ENCODE data around the gene ZNF425. TPM values are rescaled to one million over a fixed set of nuclear protein-coding genes. Genes with fewer than 3 reads are reported as not detected.

ZNF425 gene
- total and polyA plus RNA-seq, 7 experiments from 2014 or later, result 0.26 to 4.9 (median 1.0) TPM

DNA sequence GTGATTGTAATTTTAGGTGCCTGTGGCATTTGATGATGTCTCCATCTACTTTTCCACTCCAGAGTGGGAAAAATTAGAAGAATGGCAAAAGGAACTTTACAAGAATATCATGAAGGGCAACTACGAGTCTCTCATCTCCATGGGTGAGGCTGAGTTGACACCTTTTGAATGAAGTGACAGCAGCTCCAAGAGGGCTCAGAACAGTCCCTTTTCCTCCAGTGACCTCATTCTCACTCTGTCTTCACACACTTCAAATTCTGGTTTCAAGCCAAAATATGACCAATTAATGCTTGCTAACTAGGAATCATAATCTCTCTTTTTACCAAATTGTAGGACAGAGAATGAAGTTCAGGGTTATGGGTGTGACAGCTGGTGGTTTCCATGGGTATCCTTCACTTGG is 40.0 kb upstream of the ZNF425 start:
- ChIA-PET POLR2A (interaction anchor here (1.1 kb wide), 1 partner anchor 19 kb away, joined by 3 read pairs; the partner anchor contains the start of gene ZNF398), CTCF (interaction anchor here (0.6 kb wide), 1 partner anchor 224 kb away, joined by 3 read pairs; no protein-coding TSS in a partner anchor)
- H3K36me3 ChIP-seq (ENCODE audit: control insufficient read depth in 2 of 3, insufficient read depth in 3 of 3, low read length in 3 of 3), result peaks cover 0 to 57% (median 20%) of the 10 kb centered on the region in 3 experiments
- H3K4me3 ChIP-seq (ENCODE audit: low read length), result no peak overlapping the region
- Mint-ChIP-seq H3K4me3 (no peak overlapping the region), H3K9me3 (no peaks in the 10 kb centered on the region), H3K27ac (peak overlapping the region in 3 of 9 donors; percentile 15 to 29 (median 25)), H3K36me3 (peaks cover 0 to 23% (median 11%) of the 10 kb centered on the region in 5 donors), H3K4me1 (peaks cover 0 to 12% (median 4%) of the 10 kb centered on the region in 7 donors), H3K27me3 (no peaks in the 10 kb centered on the region)
- no peaks in the 10 kb centered on the region for H3K9me3 ChIP-seq (ENCODE audit: control insufficient read depth in 2 of 3, low read length in 3 of 3)
- ATAC-seq (no peak), DNase-seq (no peak)
- no peaks in the 10 kb centered on the region for H3K27me3 ChIP-seq (ENCODE audit: control insufficient read depth in 2 of 2, insufficient read depth in 2 of 2, low read length in 2 of 2)
- H3K4me1 ChIP-seq (ENCODE audit: control insufficient read depth in 2 of 2, insufficient read depth in 2 of 2, low read length in 2 of 2), result no peaks in the 10 kb centered on the region
- no peak overlapping the region for H3K27ac ChIP-seq (ENCODE audit: low read depth, low read length)
- intact Hi-C loops (cut with micrococcal nuclease), result no loop called here

DNA sequence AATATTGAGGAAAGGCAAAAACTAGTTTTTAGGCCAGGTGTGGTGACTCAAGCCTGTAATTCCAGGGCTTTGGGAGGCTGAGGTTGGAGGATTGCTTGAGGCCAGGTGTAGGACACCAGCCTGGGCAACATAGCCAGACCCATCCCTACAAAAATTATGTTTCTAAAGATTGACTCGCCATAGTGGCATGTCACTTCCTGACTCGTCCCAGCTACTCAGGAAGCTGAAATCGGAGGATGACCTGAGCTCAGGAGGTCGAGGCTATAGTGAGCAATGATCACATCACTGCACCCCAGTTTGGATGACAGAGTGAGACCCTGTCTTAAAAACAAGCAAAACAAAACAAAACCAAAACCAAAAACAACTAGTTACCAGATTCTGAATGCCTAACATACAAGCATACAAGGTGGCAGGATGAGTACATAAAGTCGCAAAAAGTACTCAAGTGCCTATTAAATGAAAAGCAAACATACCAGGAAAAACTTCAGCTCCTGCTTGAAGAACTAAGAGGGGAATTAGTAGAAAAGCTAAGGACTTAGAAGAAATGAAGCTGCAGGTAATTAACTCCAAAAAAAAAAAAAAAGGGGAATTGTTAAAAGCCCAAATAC is 35.2 kb upstream of the ZNF425 start:
- Mint-ChIP-seq H3K27ac (peak overlapping the region in 5 of 9 donors; percentile 43 to 71 (median 66)), H3K9me3 (no peaks in the 10 kb centered on the region), H3K36me3 (peaks cover 4 to 23% (median 15%) of the 10 kb centered on the region in 5 donors), H3K4me1 (peaks cover 7 to 24% (median 17%) of the 10 kb centered on the region in 7 donors), H3K27me3 (no peaks in the 10 kb centered on the region), H3K4me3 (no peak overlapping the region)
- H3K9me3 ChIP-seq (ENCODE audit: control insufficient read depth in 2 of 3, low read length in 3 of 3), result no peaks in the 10 kb centered on the region
- ATAC-seq (no peak), DNase-seq (no peak)
- H3K27ac ChIP-seq (ENCODE audit: low read depth, low read length), result no peak overlapping the region
- CTCF ChIA-PET, result no interaction called here
- no peaks in the 10 kb centered on the region for H3K27me3 ChIP-seq (ENCODE audit: control insufficient read depth in 2 of 2, insufficient read depth in 2 of 2, low read length in 2 of 2)
- H3K36me3 ChIP-seq (ENCODE audit: control insufficient read depth in 2 of 3, insufficient read depth in 3 of 3, low read length in 3 of 3), result peaks cover 0 to 38% (median 10%) of the 10 kb centered on the region in 3 experiments
- POLR2A ChIA-PET, result no interaction called here
- intact Hi-C loops (cut with micrococcal nuclease), result no loop called here
- H3K4me3 ChIP-seq (ENCODE audit: low read length), result no peak overlapping the region
- H3K4me1 ChIP-seq (ENCODE audit: control insufficient read depth in 2 of 2, insufficient read depth in 2 of 2, low read length in 2 of 2), result no peaks in the 10 kb centered on the region

DNA sequence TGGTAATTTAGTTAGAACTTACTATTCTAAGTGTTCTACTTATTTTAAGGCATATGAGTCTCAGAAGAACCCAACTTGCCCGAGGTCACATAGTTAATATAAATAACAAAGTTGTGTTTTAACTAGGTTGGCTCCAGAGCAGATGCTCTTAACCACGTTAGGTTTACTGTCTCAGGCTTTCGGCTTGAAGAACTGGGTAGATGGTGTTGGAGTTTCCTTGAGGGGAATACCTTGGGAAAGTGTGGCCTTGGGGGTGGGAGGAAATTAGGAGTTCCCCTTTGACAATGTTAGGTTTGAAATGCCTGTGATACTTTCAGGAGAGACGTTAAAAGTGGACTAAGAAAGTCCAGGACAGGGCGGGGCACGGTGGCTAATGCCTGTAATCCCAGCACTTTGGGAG is 30.8 kb upstream of the ZNF425 start:
- H3K27me3 Mint-ChIP-seq, result no peaks in the 10 kb centered on the region
- intact Hi-C loops (cut with micrococcal nuclease), result no loop called here
- DNase-seq (no peak), ATAC-seq (no peak)
- peaks cover 12 to 33% (median 27%) of the 10 kb centered on the region in 5 donors for H3K36me3 Mint-ChIP-seq
- H3K4me3 ChIP-seq (ENCODE audit: low read length), result no peak overlapping the region
- no peaks in the 10 kb centered on the region for H3K4me1 ChIP-seq (ENCODE audit: control insufficient read depth in 2 of 2, insufficient read depth in 2 of 2, low read length in 2 of 2)
- CTCF ChIA-PET, result no interaction called here
- H3K9me3 Mint-ChIP-seq, result no peaks in the 10 kb centered on the region
- H3K27ac ChIP-seq (ENCODE audit: low read depth, low read length), result no peak overlapping the region
- POLR2A ChIA-PET, result no interaction called here
- no peak overlapping the region for H3K4me3 Mint-ChIP-seq
- H3K9me3 ChIP-seq (ENCODE audit: control insufficient read depth in 2 of 3, low read length in 3 of 3), result no peaks in the 10 kb centered on the region
- peaks cover 15 to 42% (median 30%) of the 10 kb centered on the region in 7 donors for H3K4me1 Mint-ChIP-seq
- H3K27ac Mint-ChIP-seq, result peak overlapping the region in 1 of 9 donors; percentile 33
- H3K36me3 ChIP-seq (ENCODE audit: control insufficient read depth in 2 of 3, insufficient read depth in 3 of 3, low read length in 3 of 3), result peaks cover 0 to 41% (median 5%) of the 10 kb centered on the region in 3 experiments
- H3K27me3 ChIP-seq (ENCODE audit: control insufficient read depth in 2 of 2, insufficient read depth in 2 of 2, low read length in 2 of 2), result no peaks in the 10 kb centered on the region

GRCh38 chr7:149154056-149154455 is 27.9 kb upstream of the ZNF425 start:
- Mint-ChIP-seq H3K4me1 (peaks cover 16 to 49% (median 36%) of the 10 kb centered on the region in 7 donors), H3K4me3 (no peak overlapping the region), H3K9me3 (no peaks in the 10 kb centered on the region), H3K36me3 (peaks cover 12 to 36% (median 32%) of the 10 kb centered on the region in 5 donors), H3K27me3 (no peaks in the 10 kb centered on the region), H3K27ac (no peak overlapping the region)
- Histone ChIP-seq H3K4me3 (ENCODE audit: low read length) (no peak overlapping the region), H3K9me3 (ENCODE audit: control insufficient read depth in 2 of 3, low read length in 3 of 3) (no peaks in the 10 kb centered on the region), H3K27me3 (ENCODE audit: control insufficient read depth in 2 of 2, insufficient read depth in 2 of 2, low read length in 2 of 2) (no peaks in the 10 kb centered on the region), H3K36me3 (ENCODE audit: control insufficient read depth in 2 of 3, insufficient read depth in 3 of 3, low read length in 3 of 3) (peaks cover 0 to 36% (median 5%) of the 10 kb centered on the region in 3 experiments), H3K27ac (ENCODE audit: low read depth, low read length) (no peak overlapping the region), H3K4me1 (ENCODE audit: control insufficient read depth in 2 of 2, insufficient read depth in 2 of 2, low read length in 2 of 2) (peaks cover 0 to 4% of the 10 kb centered on the region in 2 donors)
- ChIA-PET CTCF (interaction anchor here (1.0 kb wide), 1 partner anchor 28 kb away, joined by 3 read pairs; the partner anchor contains the start of gene ZNF425), POLR2A (interaction anchor here (0.8 kb wide), 1 partner anchor 28 kb away, joined by 4 read pairs; the partner anchor contains the start of gene ZNF425)
- ATAC-seq (no peak), DNase-seq (no peak)
- intact Hi-C loops (cut with micrococcal nuclease), result no loop called here

DNA sequence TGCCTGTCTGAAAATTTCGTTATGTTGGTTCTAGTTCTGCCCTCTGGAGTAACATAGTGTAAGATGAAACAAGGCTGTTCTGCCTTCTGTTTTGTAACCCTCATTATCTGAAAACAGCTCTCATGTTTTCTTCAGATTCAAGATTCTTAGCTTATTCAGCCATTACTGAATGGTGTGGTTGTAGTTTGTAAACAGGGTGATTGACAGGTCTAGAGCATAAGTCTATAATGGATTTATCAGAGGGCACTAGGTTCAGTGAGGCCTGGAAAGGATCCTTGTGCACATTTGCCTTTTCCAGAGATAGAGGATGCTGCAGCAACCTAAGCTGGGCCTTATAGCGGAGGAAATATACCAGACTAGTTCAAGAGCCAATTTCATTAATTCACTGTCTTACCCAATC is 27.2 kb upstream of the ZNF425 start:
- H3K4me1 ChIP-seq (ENCODE audit: control insufficient read depth in 2 of 2, insufficient read depth in 2 of 2, low read length in 2 of 2), result peaks cover 5 to 6% of the 10 kb centered on the region in 2 donors
- peaks cover 12 to 35% (median 31%) of the 10 kb centered on the region in 5 donors for H3K36me3 Mint-ChIP-seq
- peak overlapping the region in 1 of 9 donors; percentile 8 for H3K27ac Mint-ChIP-seq
- peaks cover 0 to 35% (median 5%) of the 10 kb centered on the region in 3 experiments for H3K36me3 ChIP-seq (ENCODE audit: control insufficient read depth in 2 of 3, insufficient read depth in 3 of 3, low read length in 3 of 3)
- no peaks in the 10 kb centered on the region for H3K9me3 Mint-ChIP-seq
- H3K4me3 Mint-ChIP-seq, result no peak overlapping the region
- ATAC-seq (no peak), DNase-seq (no peak)
- intact Hi-C loops (cut with micrococcal nuclease), result no loop called here
- peaks cover 22 to 55% (median 40%) of the 10 kb centered on the region in 7 donors for H3K4me1 Mint-ChIP-seq
- ChIA-PET CTCF (interaction anchor here (1.0 kb wide), 1 partner anchor 27 kb away, joined by 3 read pairs; the partner anchor contains the start of gene ZNF425), POLR2A (interaction anchor here (0.8 kb wide), 1 partner anchor 27 kb away, joined by 4 read pairs; the partner anchor contains the start of gene ZNF425)
- H3K27ac ChIP-seq (ENCODE audit: low read depth, low read length), result no peak overlapping the region
- H3K9me3 ChIP-seq (ENCODE audit: control insufficient read depth in 2 of 3, low read length in 3 of 3), result no peaks in the 10 kb centered on the region
- H3K27me3 ChIP-seq (ENCODE audit: control insufficient read depth in 2 of 2, insufficient read depth in 2 of 2, low read length in 2 of 2), result no peaks in the 10 kb centered on the region
- H3K4me3 ChIP-seq (ENCODE audit: low read length), result no peak overlapping the region
- no peaks in the 10 kb centered on the region for H3K27me3 Mint-ChIP-seq

GRCh38 chr7:149150981-149151380 is 24.9 kb upstream of the ZNF425 start:
- no peaks in the 10 kb centered on the region for H3K27me3 Mint-ChIP-seq
- Histone ChIP-seq H3K4me3 (ENCODE audit: low read length) (no peak overlapping the region), H3K9me3 (ENCODE audit: control insufficient read depth in 2 of 3, low read length in 3 of 3) (no peaks in the 10 kb centered on the region), H3K36me3 (ENCODE audit: control insufficient read depth in 2 of 3, insufficient read depth in 3 of 3, low read length in 3 of 3) (peaks cover 0 to 28% (median 0%) of the 10 kb centered on the region in 3 experiments), H3K27me3 (ENCODE audit: control insufficient read depth in 2 of 2, insufficient read depth in 2 of 2, low read length in 2 of 2) (no peaks in the 10 kb centered on the region), H3K4me1 (ENCODE audit: control insufficient read depth in 2 of 2, insufficient read depth in 2 of 2, low read length in 2 of 2) (peaks cover 8 to 11% of the 10 kb centered on the region in 2 donors), H3K27ac (ENCODE audit: low read depth, low read length) (no peak overlapping the region)
- peak overlapping the region in 5 of 10 donors; percentile 2 to 43 (median 25) for H3K4me3 Mint-ChIP-seq
- H3K36me3 Mint-ChIP-seq, result peaks cover 8 to 24% (median 21%) of the 10 kb centered on the region in 5 donors
- peaks cover 0 to 2% (median 0%) of the 10 kb centered on the region in 11 donors for H3K9me3 Mint-ChIP-seq
- ATAC-seq (no peak), DNase-seq (no peak)
- intact Hi-C loops (cut with micrococcal nuclease), result no loop called here
- ChIA-PET POLR2A (interaction anchor here (0.8 kb wide), 1 partner anchor 25 kb away, joined by 4 read pairs; the partner anchor contains the start of gene ZNF425), CTCF (no interaction called here)
- H3K27ac Mint-ChIP-seq, result peak overlapping the region in 3 of 9 donors; percentile 5 to 6 (median 5)
- H3K4me1 Mint-ChIP-seq, result peaks cover 22 to 56% (median 37%) of the 10 kb centered on the region in 7 donors

Measured in naive thymus-derived CD4-positive, alpha-beta T cell (primary cell).